GM19438 (cell line): ENCODE results near the gene SLC7A8.

ENCODE experiments used
- ATAC-seq: cut with Tn5 transposase; IDR thresholded peaks from one replicate; pipeline ENCODE4 v1.9.1; 2021; ENCODE audit warnings: low read depth; ENCODE audit not compliant: unreplicated experiment

Gene SLC7A8

GRCh38 chr14:23101213-23101970 lies 82.1 kb downstream of the SLC7A8 start:
- no peak for ATAC-seq

DNA sequence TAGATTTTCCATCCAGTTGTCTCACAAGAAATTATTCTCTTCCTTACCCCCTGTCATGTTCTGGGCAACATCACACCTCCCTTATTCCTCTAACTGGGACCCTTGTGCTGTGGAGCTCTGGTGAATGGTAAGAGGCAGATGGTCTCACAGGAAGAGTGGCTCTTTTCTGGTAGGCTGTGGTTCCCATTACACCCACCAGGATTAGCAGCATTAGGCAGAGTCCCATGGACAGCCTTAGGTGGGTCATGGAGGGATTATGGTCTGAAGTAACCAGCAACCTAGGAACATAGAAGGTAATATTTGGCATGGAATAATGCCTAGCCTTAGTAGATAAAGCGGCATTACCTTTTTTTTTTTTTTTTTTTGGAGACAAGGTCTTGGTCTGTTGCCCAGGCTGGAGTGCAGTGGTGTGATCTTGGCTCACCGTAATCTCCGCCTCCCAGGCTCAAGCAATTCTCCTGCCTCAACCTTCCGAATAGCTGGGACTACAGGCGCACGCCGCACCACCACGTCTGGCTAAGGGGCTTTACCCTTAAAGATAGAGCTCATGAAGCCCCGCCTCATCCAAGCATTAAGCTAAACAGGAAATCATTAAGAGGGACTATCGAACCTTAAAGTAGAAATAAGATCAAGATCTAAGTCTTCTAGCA lies 84.1 kb downstream of the SLC7A8 start:
- no peak for ATAC-seq

GRCh38 chr14:23097786-23098185 lies 85.7 kb downstream of the SLC7A8 start:
- ATAC-seq = no peak

DNA sequence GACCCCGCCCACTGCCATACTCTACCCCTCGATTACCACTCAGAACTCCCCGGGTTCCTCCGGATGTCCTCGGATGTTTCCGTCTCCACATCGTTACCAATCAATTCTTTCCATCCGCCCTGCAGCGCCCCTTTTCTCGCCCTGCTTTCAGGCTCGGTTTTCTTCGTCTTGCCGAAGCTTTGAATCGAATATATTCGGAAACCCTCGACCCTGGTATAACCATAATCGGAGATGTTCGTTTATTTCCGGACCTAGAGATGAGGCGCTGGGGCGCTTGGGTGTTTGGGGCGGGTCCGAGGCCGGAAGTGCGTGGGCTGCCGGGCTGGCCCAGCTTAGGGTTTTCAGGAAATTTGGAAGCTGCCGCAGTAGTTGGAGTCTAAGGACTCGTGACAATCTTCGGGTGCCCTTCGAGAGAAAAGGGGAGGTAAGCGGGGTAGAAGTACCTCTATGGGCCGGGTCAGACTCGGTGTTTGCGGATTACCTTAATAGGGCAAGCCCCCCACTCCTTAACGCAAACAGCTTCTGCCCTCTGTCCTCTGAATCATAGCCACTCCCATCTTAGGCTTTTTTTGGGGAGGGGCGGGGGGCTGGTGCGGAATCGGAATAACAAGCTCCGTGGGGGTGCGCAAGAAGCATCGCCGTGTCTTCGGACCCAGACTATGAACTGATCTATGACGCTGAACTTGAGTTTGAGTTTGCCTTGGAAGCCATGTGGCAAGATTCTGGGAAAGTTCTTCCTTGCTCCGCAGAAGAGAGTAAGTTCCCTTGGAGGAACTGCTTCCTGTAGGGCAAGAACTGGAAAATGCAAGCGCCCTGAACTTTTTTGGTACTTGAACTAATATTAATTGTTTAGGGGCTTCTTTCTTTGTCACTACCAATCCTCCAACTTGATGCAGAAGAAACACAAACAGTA lies 88.0 kb downstream of the SLC7A8 start, which contains the start of gene C14orf119:
Gene C14orf119, plus strand, starts transcription at position 310 of the 913 bp plus-strand sequence. CDS start 2,154 bp downstream, outside the sequence.
- ATAC-seq = peak; percentile 87

DNA sequence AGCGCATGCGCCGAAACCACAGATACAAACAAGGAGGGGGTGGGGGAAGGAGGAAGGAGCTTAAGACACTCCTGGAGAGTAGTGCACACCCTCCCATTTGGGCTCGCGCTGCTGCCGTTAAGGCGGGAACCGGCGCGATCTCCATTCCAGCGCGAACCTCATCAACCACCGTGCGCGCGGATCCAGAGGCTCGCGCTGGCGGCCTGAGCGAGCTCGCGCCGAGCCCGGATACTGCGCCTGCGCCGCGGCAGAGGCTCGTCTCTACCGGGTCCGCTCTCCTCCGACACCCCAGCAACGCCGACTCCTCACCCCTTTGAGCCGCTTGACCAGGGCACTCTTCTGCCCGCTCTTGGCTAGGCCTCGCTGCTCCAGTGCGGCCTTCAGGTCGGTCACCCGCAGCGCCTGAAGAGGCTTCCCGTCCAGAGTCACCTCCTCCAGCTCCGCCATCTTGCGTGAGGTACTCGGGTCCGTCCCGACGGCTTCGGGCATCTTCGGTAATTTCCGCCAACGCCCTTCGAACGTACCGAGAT lies 88.7 kb downstream of the SLC7A8 start, which contains the start of gene ACIN1:
Gene ACIN1, minus strand, starts transcription at position 471 of the 530 bp plus-strand sequence. Its CDS starts 24 bp downstream, at position 447.
- ATAC-seq = peak; percentile 36

DNA sequence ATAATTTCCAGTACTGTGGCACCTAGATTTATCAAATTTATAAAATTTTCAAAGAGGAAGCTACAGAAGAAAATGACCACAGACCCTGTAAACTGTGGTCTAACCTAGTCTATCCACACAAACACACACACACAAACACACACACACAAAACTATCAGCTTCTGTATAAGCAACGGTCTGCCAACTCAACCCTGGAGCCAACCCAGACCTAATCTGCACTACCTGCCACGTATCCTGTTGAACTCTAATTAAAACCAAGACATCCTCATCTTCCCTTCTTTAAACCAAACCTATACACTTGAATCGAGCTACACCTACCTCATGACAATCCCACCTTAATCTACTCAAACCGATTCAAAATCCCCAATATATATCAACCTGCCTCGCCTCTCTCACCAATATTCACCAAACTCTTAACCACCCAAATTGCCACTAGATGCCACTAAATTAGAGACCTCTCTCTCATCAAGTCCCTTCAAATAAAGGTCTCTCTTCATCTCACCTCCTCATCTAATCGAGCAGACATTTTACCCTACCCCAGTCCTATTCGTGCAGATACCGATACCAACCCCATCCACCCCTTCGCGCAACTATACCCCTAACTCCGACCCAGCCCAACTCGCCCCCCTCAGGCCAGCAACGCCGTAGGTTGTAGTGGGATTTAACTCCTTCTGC lies 89.3 kb downstream of the SLC7A8 start:
- ATAC-seq = no peak

DNA sequence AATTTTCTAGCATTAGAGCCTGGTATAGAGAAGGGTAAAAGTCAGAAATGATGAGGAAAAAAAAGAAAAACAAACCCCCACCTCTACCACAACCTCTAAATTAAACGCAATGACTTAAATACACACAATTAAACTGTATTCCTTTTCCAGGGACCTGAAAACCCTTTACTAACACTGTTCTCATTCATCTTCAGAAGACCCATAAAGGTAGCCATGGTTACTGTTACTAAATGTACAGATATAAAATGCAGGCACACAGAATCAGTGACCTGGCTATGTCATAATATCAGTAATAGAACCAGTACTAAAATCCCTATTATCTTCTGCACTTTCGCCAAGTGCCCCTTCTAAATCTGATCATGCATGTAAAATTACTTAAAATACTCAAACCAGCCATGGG lies 89.9 kb downstream of the SLC7A8 start:
- ATAC-seq = no peak

GRCh38 chr14:23093104-23093503 lies 90.4 kb downstream of the SLC7A8 start:
- ATAC-seq = no peak

DNA sequence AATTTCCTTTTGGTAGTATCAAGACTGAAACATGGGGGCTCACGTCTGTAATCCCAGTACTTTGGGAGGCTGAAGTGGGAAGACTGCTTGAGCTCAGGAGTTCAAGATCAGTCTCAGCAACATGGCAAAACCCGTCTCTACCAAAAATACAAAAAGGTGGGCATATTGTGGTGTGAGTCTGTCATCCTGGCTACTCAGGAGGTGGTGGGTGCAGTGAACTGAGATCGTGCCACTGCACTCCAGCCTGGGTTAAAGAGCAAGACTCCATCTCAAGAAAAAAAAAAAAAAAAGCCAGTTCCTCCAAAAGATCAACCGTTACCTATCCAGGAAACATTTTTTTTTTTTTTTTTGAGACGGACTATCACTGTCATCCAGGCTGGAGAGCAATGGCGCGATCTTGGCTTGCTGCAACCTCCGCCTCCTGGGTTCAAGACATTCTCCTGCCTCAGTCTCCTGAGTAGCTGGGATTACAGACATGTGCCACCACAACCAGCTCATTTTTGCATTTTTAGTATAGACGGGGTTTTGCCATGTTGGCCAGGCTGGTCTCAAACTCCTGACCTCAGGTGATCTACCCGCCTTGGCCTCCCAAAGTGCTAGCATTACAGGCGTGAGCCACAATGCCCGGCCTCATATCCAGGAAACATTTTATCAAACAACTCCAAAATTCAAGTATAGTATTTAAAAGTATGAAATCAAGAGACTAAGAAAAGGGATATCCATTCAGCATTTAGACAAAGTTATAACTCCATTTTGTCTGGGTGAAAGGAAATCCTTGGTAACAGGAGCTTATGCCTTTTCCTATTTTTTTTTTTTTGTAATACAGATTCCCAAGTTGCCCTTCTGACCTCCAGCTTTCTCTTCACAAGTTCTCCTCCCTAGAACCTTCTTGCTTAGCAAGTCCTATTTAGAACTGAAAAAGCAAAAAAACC lies 91.9 kb downstream of the SLC7A8 start:
- ATAC-seq = no peak

DNA sequence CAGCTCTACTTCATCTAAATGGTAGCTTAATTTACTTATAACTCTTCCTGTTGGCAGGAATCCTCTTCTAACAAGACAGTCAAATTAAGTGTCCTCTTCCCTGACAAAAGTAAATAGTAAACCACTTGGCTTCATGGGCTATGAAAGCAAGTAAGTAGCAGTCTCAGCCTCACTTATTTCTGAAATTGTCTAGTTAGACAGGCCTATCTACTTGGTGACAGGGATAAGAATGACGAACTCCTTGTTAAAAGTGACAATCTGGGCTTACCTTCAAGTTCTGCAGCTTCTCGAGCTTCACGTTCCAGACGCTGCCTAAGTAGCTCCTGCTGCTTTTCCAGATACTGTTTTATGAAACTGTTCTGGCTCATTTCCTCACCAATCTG lies 93.2 kb downstream of the SLC7A8 start:
- ATAC-seq = no peak

GRCh38 chr14:23089498-23090253 lies 93.8 kb downstream of the SLC7A8 start:
- no peak for ATAC-seq

- no peak for ATAC-seq
These were observed 96.9 kb downstream of the SLC7A8 start for GRCh38 chr14:23086565-23086964.

- no peak for ATAC-seq
These were observed 98.0 kb downstream of the SLC7A8 start for GRCh38 chr14:23085458-23085857.

- no peak for ATAC-seq
These were observed 103.0 kb downstream of the SLC7A8 start for GRCh38 chr14:23080474-23080873.

DNA sequence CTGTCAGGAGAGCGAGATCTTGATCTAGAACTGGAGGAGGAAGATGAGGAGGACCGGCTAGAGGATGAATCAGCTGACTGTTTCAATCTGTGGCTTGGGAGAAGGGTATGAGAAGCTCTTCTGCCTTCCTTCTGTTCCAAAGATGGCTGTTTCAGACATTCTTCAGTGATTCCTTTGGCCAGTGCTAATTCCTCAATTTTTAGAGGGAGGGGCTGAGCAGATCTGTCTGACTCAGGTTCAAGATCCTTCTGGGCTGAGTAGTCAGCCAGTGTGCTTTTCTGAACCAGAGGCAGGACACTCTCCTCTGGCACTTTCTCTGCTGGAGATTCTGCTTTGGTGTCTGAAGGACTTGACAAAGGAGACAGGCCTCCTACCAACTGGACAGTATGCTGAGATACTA lies 103.7 kb downstream of the SLC7A8 start:
- ATAC-seq = no peak

DNA sequence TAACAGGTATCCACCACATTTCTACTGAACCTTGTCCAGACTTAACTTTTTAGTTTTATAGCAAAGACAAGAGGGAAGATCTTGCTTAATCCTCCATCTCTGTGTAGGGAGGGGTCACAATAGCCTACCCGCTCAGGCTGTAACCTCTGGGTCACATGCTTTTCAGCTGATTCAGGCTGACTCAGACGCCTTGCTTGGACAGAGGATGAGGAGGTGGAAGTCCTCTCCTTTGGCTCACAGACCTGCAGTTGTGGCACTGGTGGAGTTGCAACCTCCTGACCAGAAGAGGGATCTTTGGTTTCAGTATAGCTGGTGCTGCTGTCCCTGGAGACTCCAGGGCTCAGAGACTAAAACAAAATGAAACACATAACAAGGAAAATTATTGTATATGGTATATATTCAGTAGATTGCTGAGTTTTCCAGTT lies 104.8 kb downstream of the SLC7A8 start:
- no peak for ATAC-seq

GRCh38 chr14:23077962-23078361 lies 105.5 kb downstream of the SLC7A8 start:
- no peak for ATAC-seq

DNA sequence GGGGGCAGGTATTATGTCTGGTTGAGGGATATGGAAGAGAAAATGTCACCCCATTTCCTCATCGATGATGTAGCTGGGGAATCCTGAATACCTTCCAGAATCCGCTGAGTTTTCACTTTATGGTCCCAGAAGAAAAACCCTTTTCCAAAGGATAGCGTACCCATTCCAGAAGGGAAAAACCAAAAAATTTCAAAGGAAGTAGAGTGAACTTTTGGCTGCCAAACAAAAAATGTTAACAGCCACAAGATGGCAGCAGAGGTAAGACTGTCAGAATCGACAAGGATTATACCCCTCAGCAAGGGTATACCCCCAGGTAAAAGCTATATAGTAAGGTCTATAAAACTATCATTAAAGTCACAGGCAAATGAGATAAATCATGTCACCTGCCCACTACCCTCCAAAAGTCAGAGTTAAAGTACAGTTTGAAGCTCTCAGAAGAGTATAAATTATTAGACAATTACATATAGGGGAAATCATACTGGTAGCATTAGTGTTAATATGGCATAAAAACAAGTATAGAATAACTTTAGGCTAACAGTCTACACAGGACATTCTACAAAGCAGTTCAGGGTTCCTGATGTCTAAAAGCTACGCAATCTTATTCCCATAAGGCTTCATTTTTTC lies 106.6 kb downstream of the SLC7A8 start:
- ATAC-seq = no peak
